ENCODE data around the gene PMS1.

- TF ChIP-seq YY1 (IDR thresholded peaks at IDR 0.05; ENCODE audit: insufficient read depth, insufficient read length) (no peak), ZNF274 (IDR thresholded peaks at IDR 0.05; ENCODE audit: low read depth, low read length) (no peak), SUZ12 (IDR thresholded peaks at IDR 0.05; ENCODE audit: extremely low read depth, insufficient read depth, insufficient read length) (no peak)
These were observed 45.0 kb downstream of the PMS1 start for GRCh38 chr2:189829102-189829833.

All from NT2/D1 (cell line).